Stomach (tissue), 4 donors: ENCODE results near the gene ACAP3.

Source experiments
- POLR2AphosphoS5 ChIP-seq, 3 donors: sonication (generic); formaldehyde crosslinking; IDR thresholded peaks; one replicate each; pipeline ENCODE4 v1.6.1; 2016; ENCODE audit warnings: antibody characterized with exemption in 3 of 3
- TF ChIP-seq, protein P1 (sequence below), 7 experiments: fragments of 450-650 bp in 4 of 7; fragments of 200-600 bp in 3 of 7; sonication (generic) in 3 of 7; IDR thresholded peaks; one replicate each; pipeline ENCODE4 v1.5.1; 2016 to 2019; ENCODE audit warnings: antibody characterized with exemption in 7 of 7, control low read depth in 2 of 7, mild to moderate bottlenecking in 1 of 7

DNA sequence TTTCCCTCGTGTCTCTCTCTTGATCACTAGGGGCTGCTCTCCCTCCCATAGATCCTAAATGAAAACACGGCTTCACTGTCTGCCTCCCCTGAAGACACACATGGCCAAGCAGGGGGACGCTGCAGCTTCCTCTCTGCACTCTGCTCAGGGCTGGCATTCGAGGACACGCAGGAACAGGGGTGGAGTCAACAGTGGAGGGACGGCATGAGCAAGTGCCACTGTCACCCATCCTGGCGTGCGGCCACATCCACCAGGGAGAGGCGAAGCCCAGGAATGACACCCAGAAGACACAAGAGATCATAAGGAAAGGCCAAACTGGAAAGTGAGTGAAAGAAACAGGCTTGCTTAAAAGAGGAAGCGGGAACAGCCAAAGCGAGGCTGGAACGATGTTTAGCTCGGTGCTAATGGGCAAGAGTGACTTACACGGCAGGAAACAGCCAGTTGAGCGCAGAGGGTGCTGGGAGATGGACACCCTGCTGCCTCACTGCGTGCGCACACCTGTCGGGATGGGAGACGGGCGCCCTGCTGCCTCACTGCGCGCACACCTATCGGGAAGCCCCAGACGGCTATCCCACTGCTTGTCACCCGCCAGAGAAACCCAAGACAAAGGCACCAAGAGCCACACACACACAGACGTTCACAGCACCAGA is 47.7 kb downstream of the ACAP3 start:
- TF ChIP-seq, protein P1, sequence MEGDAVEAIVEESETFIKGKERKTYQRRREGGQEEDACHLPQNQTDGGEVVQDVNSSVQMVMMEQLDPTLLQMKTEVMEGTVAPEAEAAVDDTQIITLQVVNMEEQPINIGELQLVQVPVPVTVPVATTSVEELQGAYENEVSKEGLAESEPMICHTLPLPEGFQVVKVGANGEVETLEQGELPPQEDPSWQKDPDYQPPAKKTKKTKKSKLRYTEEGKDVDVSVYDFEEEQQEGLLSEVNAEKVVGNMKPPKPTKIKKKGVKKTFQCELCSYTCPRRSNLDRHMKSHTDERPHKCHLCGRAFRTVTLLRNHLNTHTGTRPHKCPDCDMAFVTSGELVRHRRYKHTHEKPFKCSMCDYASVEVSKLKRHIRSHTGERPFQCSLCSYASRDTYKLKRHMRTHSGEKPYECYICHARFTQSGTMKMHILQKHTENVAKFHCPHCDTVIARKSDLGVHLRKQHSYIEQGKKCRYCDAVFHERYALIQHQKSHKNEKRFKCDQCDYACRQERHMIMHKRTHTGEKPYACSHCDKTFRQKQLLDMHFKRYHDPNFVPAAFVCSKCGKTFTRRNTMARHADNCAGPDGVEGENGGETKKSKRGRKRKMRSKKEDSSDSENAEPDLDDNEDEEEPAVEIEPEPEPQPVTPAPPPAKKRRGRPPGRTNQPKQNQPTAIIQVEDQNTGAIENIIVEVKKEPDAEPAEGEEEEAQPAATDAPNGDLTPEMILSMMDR (IDR thresholded peaks at IDR 0.05), result no peak
- TF ChIP-seq POLR2AphosphoS5 (IDR thresholded peaks at IDR 0.05), result no peak
